ENCODE results near the gene OPCML.

Gene OPCML

GRCh38 chr11:133271871-133272776 lies 260.2 kb downstream of the OPCML start:
- no peak for DNase-seq

- DNase-seq, result no peak
These were observed 261.1 kb downstream of the OPCML start for GRCh38 chr11:133271206-133271605.

GRCh38 chr11:133269267-133269666 lies 263.0 kb downstream of the OPCML start:
- DNase-seq, result no peak

- DNase-seq, result no peak
These were observed 265.3 kb downstream of the OPCML start for GRCh38 chr11:133266986-133267385.

- DNase-seq, result no peak
These were observed 266.7 kb downstream of the OPCML start for GRCh38 chr11:133265530-133266035.

GRCh38 chr11:133263332-133263731 lies 269.0 kb downstream of the OPCML start:
- DNase-seq, result no peak

- no peak for DNase-seq
These were observed 273.6 kb downstream of the OPCML start for GRCh38 chr11:133258751-133259150.

- no peak for DNase-seq
These were observed 277.7 kb downstream of the OPCML start for GRCh38 chr11:133254601-133255000.

GRCh38 chr11:133253570-133253969 lies 278.7 kb downstream of the OPCML start:
- no peak for DNase-seq

GRCh38 chr11:133251841-133252240 lies 280.5 kb downstream of the OPCML start:
- no peak for DNase-seq

GRCh38 chr11:133249530-133249929 lies 282.8 kb downstream of the OPCML start:
- DNase-seq, result no peak

- DNase-seq, result no peak
These were observed 283.2 kb downstream of the OPCML start for GRCh38 chr11:133249065-133249464.

- DNase-seq, result no peak
These were observed 288.5 kb downstream of the OPCML start for GRCh38 chr11:133243832-133244231.

- no peak for DNase-seq
These were observed 291.2 kb downstream of the OPCML start for GRCh38 chr11:133240908-133241655.

GRCh38 chr11:133239575-133239974 lies 292.7 kb downstream of the OPCML start:
- DNase-seq, result no peak

GRCh38 chr11:133238495-133238894 lies 293.8 kb downstream of the OPCML start:
- DNase-seq, result no peak

- DNase-seq, result no peak
These were observed 294.3 kb downstream of the OPCML start for GRCh38 chr11:133238027-133238426.

- DNase-seq, result no peak
These were observed 296.9 kb downstream of the OPCML start for GRCh38 chr11:133235381-133235780.

- DNase-seq, result no peak
These were observed 297.4 kb downstream of the OPCML start for GRCh38 chr11:133234883-133235282.

GRCh38 chr11:133232665-133233064 lies 299.6 kb downstream of the OPCML start:
- no peak for DNase-seq

- no peak for DNase-seq
These were observed 301.9 kb downstream of the OPCML start for GRCh38 chr11:133230431-133230830.

- no peak for DNase-seq
These were observed 303.6 kb downstream of the OPCML start for GRCh38 chr11:133228471-133229329.

GRCh38 chr11:133227632-133228111 lies 304.6 kb downstream of the OPCML start:
- DNase-seq, result no peak
